Uterus (tissue), 2 donors: ENCODE measurements around the gene LSAMP.

Source experiments
- POLR2A ChIP-seq, 2 donors: fragments of 450-650 bp; IDR thresholded peaks; one replicate each; pipeline ENCODE4 v1.6.1; 2016; ENCODE audit warnings: antibody characterized with exemption in 2 of 2, mild to moderate bottlenecking in 1 of 2, moderate library complexity in 1 of 2
- TF ChIP-seq, protein P1 (sequence below), 4 experiments: fragments of 200-600 bp in 2 of 4; fragments of 450-650 bp in 2 of 4; sonication (generic) in 2 of 4; IDR thresholded peaks; one replicate each; pipeline ENCODE4 v1.5.1; 2016 to 2019; ENCODE audit warnings: antibody characterized with exemption in 4 of 4, mild to moderate bottlenecking in 2 of 4, moderate library complexity in 1 of 4

DNA sequence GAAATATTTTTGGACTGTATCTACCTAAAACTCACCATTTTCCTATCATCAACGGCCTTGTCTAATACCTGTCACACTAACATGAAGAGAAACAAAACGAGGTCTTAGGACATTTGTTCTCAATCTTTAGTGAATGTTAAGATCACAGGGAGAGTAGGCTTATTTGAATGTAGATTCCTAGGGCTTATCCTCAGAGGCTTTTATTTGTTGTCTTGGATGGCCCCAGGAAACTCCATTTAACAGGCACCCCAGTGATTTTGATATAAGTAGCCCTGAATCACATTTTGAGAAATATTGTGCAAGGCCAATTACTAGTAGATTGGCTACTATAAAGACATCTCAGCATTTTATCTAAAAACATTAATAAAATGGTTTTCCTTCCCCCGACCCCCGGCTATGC, 454.6 kb downstream of the LSAMP start:
- TF ChIP-seq, protein P1, sequence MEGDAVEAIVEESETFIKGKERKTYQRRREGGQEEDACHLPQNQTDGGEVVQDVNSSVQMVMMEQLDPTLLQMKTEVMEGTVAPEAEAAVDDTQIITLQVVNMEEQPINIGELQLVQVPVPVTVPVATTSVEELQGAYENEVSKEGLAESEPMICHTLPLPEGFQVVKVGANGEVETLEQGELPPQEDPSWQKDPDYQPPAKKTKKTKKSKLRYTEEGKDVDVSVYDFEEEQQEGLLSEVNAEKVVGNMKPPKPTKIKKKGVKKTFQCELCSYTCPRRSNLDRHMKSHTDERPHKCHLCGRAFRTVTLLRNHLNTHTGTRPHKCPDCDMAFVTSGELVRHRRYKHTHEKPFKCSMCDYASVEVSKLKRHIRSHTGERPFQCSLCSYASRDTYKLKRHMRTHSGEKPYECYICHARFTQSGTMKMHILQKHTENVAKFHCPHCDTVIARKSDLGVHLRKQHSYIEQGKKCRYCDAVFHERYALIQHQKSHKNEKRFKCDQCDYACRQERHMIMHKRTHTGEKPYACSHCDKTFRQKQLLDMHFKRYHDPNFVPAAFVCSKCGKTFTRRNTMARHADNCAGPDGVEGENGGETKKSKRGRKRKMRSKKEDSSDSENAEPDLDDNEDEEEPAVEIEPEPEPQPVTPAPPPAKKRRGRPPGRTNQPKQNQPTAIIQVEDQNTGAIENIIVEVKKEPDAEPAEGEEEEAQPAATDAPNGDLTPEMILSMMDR (IDR thresholded peaks at IDR 0.05): no peak
- TF ChIP-seq POLR2A (IDR thresholded peaks at IDR 0.05): no peak
